GM12872 (cell line): Measurements from ENCODE around the gene FABP1.

Source experiments
- TF ChIP-seq, protein P1 (sequence below): IDR thresholded peaks from 3 replicates; pipeline ENCODE4 v1.5.1; 2011; ENCODE audit warnings: low read depth, mild to moderate bottlenecking, low read length, moderate library complexity; ENCODE audit not compliant: insufficient read depth

FABP1 gene

DNA sequence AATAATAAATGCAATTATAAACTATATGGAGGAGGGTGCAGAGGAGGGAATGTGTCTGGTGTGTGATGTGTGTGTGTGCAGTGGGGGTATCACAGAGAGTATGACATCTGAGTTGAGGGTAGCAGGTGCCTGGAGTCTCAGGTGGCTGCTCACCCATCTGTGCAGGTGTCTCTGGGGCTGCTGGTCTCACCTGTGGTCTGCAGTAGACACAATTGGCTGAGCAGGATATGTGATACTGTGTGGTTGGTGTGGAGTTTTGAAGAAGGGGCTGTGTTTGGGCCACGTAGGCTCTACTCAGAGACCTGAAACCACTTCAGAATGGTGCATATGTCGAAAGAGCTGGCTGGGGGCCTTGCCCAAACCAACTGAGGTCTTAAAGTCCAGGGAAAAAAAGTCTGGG, 17.0 kb downstream of the FABP1 start:
- TF ChIP-seq, protein P1, sequence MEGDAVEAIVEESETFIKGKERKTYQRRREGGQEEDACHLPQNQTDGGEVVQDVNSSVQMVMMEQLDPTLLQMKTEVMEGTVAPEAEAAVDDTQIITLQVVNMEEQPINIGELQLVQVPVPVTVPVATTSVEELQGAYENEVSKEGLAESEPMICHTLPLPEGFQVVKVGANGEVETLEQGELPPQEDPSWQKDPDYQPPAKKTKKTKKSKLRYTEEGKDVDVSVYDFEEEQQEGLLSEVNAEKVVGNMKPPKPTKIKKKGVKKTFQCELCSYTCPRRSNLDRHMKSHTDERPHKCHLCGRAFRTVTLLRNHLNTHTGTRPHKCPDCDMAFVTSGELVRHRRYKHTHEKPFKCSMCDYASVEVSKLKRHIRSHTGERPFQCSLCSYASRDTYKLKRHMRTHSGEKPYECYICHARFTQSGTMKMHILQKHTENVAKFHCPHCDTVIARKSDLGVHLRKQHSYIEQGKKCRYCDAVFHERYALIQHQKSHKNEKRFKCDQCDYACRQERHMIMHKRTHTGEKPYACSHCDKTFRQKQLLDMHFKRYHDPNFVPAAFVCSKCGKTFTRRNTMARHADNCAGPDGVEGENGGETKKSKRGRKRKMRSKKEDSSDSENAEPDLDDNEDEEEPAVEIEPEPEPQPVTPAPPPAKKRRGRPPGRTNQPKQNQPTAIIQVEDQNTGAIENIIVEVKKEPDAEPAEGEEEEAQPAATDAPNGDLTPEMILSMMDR: no peak

DNA sequence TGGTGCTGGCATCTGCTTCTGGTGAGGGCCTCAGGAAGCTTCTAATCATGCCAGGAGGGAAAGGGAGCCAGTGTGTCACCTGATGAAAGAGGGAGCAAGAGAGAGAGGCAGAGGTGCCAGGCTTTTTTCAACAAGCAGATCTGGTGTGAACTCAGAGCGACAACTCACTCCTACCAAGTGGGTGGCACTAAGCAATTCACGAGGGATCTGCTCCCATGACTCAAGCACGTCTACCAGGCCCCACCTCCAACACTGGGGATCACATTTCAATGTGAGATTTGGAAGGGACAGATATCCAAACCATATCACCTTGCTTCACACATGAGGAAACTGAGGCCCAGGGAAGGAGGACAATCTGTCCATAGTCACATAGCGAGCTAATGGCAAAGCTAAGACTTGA, 19.1 kb downstream of the FABP1 start:
- TF ChIP-seq, protein P1: no peak

DNA sequence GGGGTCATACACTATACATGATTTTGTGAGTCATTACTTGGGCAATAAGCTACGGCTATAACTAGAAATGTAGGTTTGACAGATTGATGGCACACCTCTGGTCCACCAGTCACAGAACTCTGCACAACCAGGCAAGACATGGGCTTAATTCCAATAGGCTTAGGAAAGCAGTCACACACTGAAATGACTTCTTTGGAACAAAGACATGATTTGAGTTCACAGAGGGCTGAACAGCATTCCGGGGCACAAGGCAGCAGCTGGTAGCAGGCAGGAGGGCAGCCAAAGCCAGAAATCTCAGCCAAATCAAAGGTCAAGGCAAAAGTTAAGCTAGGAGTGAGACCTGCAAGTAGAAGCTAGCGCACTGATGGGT, 27.4 kb downstream of the FABP1 start:
- TF ChIP-seq, protein P1: no peak

DNA sequence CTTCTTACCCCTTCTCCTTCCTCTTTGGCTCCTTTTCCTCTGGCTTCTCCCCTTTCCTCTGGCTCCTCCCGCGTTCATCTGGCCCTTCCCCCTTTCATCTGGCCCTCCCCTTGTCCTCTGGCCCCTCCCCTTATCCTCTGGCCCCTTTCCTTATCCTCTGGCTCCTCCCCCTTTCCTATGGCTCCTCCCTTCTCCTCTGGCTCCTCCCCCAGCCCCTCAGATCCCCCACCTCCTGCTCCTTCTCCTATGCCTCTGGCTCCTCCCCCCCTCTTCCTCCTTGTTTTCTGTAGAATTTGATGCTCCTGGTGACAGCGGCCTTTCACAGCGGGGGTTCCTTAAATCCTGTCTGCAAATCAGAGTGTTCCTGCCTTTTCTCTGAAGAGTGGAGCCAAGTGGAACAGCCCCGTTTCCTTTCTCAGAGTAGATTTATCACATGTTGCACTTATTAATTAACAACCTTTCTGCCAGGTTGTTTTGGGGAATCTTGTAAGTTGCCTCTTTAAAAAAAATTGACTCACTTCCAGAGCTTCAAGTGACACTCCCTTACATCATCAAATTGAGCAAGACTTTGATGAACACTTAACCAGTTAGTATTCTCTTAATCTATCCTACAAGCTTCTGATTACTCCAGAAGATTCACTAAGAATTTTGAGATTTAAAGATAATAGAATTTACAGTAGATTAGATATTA, 27.9 kb downstream of the FABP1 start:
- TF ChIP-seq, protein P1: no peak

DNA sequence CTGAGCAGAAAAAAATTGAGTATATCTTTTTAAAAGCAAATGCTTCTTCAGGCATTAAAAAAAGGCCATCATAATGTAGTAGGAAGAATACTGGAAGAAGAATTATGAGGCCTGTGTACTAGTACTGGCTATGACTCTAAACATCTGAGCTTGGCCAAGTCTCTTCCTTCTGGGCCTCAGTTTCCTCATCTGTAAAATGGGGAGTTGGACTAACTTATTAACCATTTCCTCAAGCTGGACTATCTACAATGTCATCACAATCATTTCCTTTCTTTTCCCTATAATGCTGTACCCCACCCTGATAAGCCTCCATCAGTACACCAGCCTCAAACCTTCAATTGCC, 29.3 kb downstream of the FABP1 start:
- TF ChIP-seq, protein P1: no peak

DNA sequence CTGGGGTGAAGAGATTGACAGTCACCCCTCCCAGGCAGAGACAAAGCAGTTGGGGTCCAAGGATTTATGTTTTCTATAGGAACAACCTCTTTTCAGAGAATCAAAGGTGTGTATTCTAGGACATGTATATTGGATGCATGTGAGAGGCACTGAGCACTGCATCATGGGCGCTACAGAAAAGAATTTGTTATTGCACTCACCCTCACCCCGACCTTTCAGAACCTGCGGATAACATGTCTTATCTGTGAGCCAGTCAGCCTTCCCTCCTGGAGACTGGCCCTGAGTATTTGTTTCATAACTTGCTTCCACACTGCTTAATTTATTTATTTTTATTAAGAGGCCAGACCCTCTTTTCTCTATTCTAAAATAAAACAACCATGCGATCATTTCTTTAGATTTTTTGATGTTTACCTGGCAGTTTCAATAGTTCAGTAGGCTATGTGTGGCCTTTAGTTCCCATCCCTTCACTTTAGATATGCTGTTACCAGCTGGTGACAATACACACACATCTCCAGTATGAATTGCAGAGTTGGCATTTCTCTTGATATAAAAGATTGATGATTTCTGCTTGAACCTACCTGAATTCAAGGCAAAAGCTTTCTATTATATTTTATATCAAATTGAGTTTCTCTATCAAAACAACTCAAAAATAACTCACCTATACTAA, 29.8 kb downstream of the FABP1 start:
- TF ChIP-seq, protein P1: no peak

DNA sequence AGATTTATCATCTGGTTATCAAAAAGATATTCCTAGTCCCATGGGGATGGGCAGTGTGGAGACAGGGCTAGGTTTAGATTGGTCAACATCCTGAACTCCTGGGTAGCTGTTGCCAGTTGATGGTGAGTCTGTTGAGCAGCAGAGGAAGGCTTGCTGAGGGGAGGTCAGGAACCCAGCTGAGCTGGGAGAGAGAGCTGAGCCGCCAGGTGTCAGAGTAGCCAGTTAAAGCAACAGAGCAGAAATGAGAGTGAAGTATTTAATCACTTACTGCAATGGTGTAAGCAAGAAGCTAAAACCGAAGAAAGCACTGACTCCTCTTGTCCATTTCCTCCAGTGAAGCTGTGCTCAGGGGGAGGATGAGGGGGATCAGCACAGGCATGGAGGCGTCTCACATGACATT, 30.7 kb downstream of the FABP1 start:
- TF ChIP-seq, protein P1: no peak

DNA sequence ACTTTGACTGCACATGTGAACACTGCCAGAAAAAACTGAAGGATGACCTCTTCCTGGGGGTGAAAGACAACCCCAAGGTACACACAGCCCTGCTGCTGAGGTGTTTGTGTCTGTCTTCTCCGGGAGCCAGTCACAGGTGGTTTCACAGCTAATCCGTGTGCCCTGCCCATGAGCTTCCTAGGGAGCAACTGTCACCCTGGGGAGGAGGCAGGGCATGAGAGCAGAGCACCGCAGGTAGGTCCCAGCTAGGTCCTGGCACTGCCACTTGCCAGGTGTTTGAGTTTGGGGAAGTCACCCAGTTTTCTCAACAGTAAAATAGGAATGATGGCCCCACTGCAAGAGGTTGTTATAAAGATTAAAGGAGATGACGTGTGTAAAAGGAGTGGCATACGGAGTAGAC, 31.2 kb downstream of the FABP1 start:
- TF ChIP-seq, protein P1: no peak
